GM20431 (cell line): Measurements from ENCODE around the gene NUDT7.

Experiments used
- in situ Hi-C: fragments of 300-500 bp; cut with MseI, MboI; formaldehyde crosslinking; loops from one replicate; pipeline ENCODE4 v1.15.0; 2020; ENCODE audit warnings: low sequenced_read_pairs; ENCODE audit not compliant: unreplicated experiment

NUDT7 gene

GRCh38 chr16:77721752-77722308, 484 bp upstream of the NUDT7 start:
- in situ Hi-C loops, result no loop called here

GRCh38 chr16:77723108-77723514, 797 bp downstream of the NUDT7 start:
- in situ Hi-C loops, result no loop called here

GRCh38 chr16:77724174-77724573, 1.9 kb downstream of the NUDT7 start:
- in situ Hi-C loops, result no loop called here

DNA sequence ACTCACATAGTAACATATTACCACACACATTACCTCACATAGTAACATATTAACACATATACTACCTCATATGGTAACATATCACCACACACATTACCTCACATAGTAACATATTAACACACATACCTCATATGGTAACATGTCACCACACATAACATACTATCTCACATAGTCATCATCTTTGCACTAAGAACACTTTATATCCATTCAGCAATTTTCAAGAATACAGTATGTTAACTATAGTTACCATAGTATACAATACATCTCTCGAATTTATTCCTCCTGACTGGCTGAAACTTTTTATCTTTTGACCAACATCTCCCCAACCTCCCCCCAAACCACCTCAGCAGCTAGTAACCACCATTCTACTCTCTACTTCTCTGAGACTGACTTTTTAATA, 7.6 kb downstream of the NUDT7 start:
- in situ Hi-C loops, result no loop called here

- in situ Hi-C loops, result no loop called here
Measured at GRCh38 chr16:77732241-77732946, 10.1 kb downstream of the NUDT7 start.

- in situ Hi-C loops, result no loop called here
Measured at GRCh38 chr16:77736879-77737278, 14.6 kb downstream of the NUDT7 start.

GRCh38 chr16:77738706-77739558, 16.6 kb downstream of the NUDT7 start:
- in situ Hi-C loops, result no loop called here

- in situ Hi-C loops, result no loop called here
Measured at GRCh38 chr16:77739559-77739892, 17.2 kb downstream of the NUDT7 start.

DNA sequence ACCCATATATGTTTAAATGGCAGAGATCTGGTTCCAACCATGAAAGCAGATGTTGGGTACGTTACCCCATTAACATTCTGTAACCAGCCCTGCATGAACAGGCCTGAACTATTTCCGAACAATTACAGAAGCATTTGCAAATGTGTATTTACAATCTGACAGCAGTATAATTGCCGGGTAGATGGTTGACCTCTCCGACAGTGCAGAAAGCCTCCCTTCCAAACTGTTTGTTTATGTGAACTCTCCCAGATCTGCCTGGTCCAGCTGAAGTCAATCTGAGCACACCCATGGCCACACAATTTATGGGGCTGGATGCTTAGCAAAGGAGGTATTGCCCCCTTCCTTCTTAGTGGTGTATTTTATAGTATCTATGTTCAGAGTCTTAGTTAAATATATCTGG, 21.8 kb downstream of the NUDT7 start:
- in situ Hi-C loops, result no loop called here

- in situ Hi-C loops, result no loop called here
Measured at GRCh38 chr16:77745972-77746371, 23.7 kb downstream of the NUDT7 start.

DNA sequence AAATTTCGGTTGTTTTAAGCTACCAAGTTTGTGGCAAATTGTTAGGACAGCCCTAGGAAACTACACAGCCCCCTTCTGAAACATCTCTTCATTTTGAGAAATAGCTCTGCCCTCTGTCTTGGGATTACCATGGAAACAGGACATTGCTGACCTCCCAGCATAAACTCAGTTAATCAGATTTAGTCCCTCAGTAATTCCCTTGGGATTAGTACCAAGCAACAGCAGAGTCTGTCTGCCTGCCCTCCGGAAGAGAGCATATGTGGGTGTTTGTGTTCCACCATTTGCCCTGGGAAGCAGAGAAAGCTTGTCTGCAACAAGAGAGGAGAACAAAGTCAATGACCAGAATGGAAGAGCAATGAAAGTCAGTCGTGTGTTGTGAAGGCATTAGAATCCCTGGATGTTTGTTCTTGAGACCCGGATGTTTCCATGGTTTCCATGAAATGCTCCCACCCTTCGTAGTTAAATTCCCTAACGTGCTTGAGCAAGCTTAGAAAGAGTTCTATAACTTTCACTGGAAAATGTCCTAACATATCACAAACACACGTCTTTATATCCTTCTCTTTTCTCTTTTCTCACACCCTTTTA, 26.2 kb downstream of the NUDT7 start:
- in situ Hi-C loops, result no loop called here

DNA sequence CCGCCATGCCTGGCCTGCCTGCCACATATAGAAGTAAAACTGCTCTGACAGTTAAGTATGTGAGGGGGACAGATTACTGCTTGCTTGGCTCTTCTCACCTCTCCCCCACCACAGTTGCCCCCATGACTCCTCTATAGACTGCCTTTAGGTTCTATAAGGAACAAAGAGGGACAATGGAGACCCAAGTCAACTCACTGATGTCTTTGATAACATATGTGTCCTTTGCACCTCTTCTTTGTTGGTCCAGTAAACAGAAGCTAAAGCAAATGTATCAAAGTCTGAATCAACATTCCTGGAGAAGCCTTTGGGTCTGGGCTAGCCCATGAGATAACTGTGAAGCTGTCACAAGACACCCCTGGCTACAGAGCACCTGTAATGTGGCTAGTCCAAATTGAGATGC, 27.1 kb downstream of the NUDT7 start:
- in situ Hi-C loops, result no loop called here

GRCh38 chr16:77758046-77758445, 35.7 kb downstream of the NUDT7 start:
- in situ Hi-C loops, result no loop called here

- in situ Hi-C loops, result no loop called here
Measured at GRCh38 chr16:77758508-77758907, 36.2 kb downstream of the NUDT7 start.

DNA sequence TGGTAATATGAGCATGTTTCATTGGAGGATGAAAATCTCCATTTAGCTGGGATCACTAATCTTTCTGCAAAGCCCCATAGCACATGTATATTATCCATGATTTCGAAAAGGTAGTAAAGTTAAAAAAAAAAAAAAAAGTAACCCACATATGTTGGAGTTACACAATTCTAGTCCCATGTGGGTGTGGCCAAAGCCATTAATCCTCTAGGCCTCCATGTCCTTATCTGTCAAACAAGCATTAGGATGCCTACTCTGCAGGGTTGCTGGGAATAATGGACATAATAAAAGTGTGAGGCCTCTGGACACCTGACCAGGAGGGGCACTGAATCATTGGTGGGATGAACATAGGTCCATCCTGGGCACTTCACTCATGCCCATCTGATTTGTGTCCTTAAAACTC, 36.9 kb downstream of the NUDT7 start:
- in situ Hi-C loops, result no loop called here

DNA sequence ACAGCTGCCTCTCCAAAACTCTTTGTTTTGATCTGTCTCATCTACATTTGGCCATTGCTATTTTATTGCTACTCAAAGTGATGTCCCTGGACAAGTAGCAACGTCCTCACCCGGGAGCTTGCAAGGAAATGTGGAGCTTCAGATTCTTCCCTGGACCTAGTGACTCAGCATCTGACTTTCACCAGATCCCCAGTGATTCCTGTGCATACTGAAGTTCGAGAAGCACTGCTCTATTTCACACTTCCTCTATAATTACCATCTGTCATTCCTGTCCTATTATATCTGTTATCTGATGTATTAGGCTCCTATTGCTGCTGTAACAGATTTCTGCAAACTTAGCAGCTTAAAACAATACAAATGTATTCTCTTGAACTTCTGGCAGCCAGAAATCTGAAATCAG, 37.5 kb downstream of the NUDT7 start:
- in situ Hi-C loops, result no loop called here

- in situ Hi-C loops, result no loop called here
Measured at GRCh38 chr16:77760800-77761199, 38.5 kb downstream of the NUDT7 start.

DNA sequence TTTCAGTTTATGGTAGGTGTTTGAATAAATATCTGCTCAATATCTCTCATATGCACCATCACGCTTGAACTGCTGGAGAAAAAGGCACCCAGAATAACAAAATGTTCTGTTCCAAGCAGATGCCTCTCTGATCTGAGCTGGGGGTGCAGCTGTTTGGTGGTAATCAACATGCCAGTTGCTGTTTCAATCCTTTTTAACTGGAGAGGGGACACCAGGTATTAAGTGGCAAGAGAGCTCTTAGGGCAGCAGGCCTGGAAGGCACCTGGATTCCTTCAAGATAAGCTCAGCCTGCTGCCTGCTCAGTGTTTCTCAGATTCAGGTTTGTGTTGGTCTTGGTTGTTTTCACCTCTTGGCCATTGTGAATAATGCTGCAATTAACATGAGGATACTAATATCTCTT, 38.9 kb downstream of the NUDT7 start:
- in situ Hi-C loops, result no loop called here

GRCh38 chr16:77762262-77762661, 39.9 kb downstream of the NUDT7 start:
- in situ Hi-C loops, result no loop called here

DNA sequence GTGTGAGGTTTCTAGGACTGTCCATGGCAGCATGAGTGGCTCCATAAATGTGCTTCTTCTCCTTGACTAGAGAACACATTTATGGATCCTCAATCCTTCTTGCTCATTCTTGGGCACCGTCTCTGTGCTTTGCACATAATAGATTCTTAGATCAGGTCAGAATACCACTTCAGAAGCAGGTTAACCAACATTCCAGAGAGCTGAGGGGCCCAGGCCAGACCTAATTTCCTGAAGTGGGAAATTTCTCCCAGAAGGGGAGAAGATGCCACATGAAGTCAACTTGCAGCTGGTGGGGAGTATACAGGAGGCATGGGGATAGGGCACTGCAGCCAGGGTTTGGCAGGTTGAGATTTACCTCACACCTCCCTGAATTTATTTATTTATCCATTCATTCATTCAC, 41.7 kb downstream of the NUDT7 start:
- in situ Hi-C loops, result no loop called here

DNA sequence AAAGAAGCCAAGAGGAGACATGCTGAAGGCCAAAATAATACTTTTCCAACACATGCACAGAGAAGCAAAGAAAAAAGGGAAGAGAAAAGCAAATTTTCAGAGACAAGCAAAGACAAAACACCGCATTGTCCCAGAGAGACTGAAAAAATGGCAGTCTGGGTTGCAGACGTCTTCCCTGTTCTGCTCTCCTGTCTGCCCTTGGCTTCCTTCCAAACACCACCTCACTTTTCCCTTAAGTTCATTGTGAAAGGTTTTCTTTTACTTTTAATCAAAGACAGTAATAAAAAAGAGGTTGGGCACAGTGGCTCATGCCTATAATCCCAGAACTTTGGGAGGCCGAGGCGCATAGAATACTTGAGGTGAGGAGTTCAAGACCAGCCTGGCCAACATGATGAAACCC, 44.9 kb downstream of the NUDT7 start:
- in situ Hi-C loops, result no loop called here
